Measurements from ENCODE around the gene SIRPG. TPM values are rescaled to one million over a fixed set of nuclear protein-coding genes. Genes with fewer than 3 reads are reported as not detected.

SIRPG gene
- total RNA-seq, 4 donors from 2014 or later, result not detected

- Histone ChIP-seq H3K36me3 (no peaks in the 10 kb centered on the region), H3K4me3 (no peak overlapping the region), H3K4me1 (no peaks in the 10 kb centered on the region), H3K27me3 (peaks cover 14% of the 10 kb centered on the region), H3K9me3 (peaks cover 3% of the 10 kb centered on the region), H3K27ac (no peak overlapping the region)
- no peak for DNase-seq (ENCODE audit: low spot score in 2 of 2)
- WGBS, result 78% methylated on average over 4 of the region's 4 CpGs
- TF ChIP-seq, protein P1, sequence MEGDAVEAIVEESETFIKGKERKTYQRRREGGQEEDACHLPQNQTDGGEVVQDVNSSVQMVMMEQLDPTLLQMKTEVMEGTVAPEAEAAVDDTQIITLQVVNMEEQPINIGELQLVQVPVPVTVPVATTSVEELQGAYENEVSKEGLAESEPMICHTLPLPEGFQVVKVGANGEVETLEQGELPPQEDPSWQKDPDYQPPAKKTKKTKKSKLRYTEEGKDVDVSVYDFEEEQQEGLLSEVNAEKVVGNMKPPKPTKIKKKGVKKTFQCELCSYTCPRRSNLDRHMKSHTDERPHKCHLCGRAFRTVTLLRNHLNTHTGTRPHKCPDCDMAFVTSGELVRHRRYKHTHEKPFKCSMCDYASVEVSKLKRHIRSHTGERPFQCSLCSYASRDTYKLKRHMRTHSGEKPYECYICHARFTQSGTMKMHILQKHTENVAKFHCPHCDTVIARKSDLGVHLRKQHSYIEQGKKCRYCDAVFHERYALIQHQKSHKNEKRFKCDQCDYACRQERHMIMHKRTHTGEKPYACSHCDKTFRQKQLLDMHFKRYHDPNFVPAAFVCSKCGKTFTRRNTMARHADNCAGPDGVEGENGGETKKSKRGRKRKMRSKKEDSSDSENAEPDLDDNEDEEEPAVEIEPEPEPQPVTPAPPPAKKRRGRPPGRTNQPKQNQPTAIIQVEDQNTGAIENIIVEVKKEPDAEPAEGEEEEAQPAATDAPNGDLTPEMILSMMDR (IDR thresholded peaks at IDR 0.05), result no peak
- TF ChIP-seq EP300 (IDR thresholded peaks at IDR 0.05) (no peak), POLR2A (IDR thresholded peaks at IDR 0.05) (no peak), POLR2AphosphoS5 (IDR thresholded peaks at IDR 0.05) (no peak)
Measured at GRCh38 chr20:1688886-1689538, 31.4 kb upstream of the SIRPG start.

DNA sequence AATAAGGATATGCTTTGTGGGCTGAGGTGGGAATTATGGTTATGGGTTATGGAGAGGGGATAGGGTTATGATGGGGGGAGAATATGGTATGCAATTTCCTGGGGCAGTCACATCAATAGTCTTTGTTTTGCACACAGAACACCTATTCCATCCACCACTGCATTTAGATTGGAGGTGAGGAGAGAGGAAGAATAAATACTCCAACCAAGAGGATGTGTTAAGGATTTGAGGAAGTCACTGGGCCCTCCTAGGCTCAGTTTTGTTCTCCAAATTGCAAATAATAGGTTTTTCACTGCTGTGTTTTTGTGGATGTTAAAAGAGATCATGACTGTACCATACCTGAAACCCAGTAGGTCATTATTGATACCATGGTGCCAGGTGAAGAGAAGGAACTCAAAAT lies 29.5 kb upstream of the SIRPG start:
- Histone ChIP-seq H3K27ac (no peak overlapping the region), H3K9me3 (peaks cover 3% of the 10 kb centered on the region), H3K4me3 (no peak overlapping the region), H3K36me3 (no peaks in the 10 kb centered on the region), H3K4me1 (no peaks in the 10 kb centered on the region), H3K27me3 (peaks cover 14% of the 10 kb centered on the region)
- no peak for DNase-seq (ENCODE audit: low spot score in 2 of 2)
- TF ChIP-seq, protein P1 (IDR thresholded peaks at IDR 0.05), result no peak
- TF ChIP-seq POLR2A (IDR thresholded peaks at IDR 0.05) (no peak), POLR2AphosphoS5 (IDR thresholded peaks at IDR 0.05) (no peak), EP300 (IDR thresholded peaks at IDR 0.05) (no peak)

DNA sequence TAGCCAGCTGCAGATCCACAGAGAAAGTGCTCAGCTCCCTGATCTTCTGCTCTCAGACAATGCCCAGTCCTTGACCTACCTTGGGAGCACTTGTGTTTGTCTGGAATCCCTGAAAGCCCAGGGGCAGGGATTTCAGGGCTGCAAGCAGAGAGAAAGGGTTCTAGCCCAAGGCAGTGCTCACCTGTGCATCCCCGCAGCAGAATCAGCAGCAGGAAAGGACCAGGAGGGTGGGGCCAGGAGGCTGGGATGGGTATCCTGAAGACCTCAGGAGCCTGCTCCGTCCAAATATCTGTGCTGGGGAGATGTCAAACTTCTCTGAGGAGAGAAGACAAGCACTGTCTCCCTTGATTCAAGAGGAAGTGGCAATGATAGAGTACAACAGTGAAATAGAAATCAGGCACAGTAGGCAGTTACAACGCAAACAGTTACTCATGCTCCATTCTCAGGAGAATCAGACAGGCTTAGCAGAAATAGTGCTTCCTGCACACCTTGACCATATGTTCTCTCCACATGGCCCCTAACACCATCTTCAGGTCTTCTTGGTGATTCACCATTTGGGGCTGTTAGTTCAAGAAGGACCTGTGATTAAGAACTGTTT lies 28.7 kb upstream of the SIRPG start:
- H3K36me3 ChIP-seq, result no peaks in the 10 kb centered on the region
- peaks cover 14% of the 10 kb centered on the region for H3K27me3 ChIP-seq
- no peak overlapping the region for H3K27ac ChIP-seq
- TF ChIP-seq, protein P1 (IDR thresholded peaks at IDR 0.05), result no peak
- TF ChIP-seq POLR2AphosphoS5 (IDR thresholded peaks at IDR 0.05) (no peak), POLR2A (IDR thresholded peaks at IDR 0.05) (no peak), EP300 (IDR thresholded peaks at IDR 0.05) (no peak)
- H3K4me3 ChIP-seq, result no peak overlapping the region
- H3K9me3 ChIP-seq, result peaks cover 1% of the 10 kb centered on the region
- H3K4me1 ChIP-seq, result no peaks in the 10 kb centered on the region
- DNase-seq (ENCODE audit: low spot score in 2 of 2), result no peak
- WGBS, result 56% methylated on average over 2 of the region's 3 CpGs

DNA sequence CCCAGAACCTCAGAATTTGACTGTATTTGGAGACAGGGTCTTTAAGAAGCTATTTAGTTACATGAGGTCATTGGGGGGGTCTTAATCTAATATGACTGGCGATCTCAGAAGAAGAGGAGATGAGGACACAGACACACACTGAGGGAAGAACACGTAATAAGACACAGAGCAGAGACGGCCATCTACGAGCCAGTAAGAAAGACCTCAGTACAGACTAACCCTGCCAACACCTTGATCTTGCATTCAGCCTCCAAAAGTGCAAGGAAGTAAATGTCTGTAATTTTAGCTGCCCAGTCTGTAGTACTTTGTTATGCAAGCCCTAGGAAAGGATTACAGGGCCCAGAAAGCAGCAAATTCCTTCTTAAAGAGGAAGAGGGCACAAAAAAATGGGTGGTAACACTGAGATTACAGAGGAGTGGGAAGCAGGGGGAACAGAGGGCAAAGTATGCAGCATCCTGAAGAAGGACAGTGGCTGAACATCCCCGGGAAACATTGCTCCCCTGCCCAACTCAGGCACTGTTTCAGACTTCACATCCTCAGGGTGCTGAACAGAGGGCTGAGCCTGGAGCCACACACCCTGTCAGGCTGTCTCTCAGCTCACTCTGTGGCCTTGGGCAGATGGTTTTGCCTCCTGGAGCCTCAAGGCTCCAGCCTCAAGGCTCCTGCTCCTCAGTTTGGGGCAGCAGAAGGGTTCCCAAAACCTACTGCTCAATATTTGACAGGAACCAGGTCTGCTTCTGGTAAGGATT lies 27.9 kb upstream of the SIRPG start:
- no peak for DNase-seq (ENCODE audit: low spot score in 2 of 2)
- no peak overlapping the region for H3K27ac ChIP-seq
- WGBS, result 86% methylated on average over 5 of the region's 5 CpGs
- no peaks in the 10 kb centered on the region for H3K36me3 ChIP-seq
- H3K4me1 ChIP-seq, result no peaks in the 10 kb centered on the region
- no peak for TF ChIP-seq EP300 (IDR thresholded peaks at IDR 0.05)
- TF ChIP-seq, protein P1 (IDR thresholded peaks at IDR 0.05), result no peak
- TF ChIP-seq POLR2AphosphoS5 (IDR thresholded peaks at IDR 0.05), result no peak
- TF ChIP-seq POLR2A (IDR thresholded peaks at IDR 0.05), result no peak
- H3K9me3 ChIP-seq, result no peaks in the 10 kb centered on the region
- H3K4me3 ChIP-seq, result no peak overlapping the region
- peaks cover 12% of the 10 kb centered on the region for H3K27me3 ChIP-seq

- no peak for DNase-seq (ENCODE audit: low spot score in 2 of 2)
- no peak overlapping the region for H3K4me3 ChIP-seq
- no peaks in the 10 kb centered on the region for H3K4me1 ChIP-seq
- no peaks in the 10 kb centered on the region for H3K9me3 ChIP-seq
- no peak overlapping the region for H3K27ac ChIP-seq
- no peaks in the 10 kb centered on the region for H3K36me3 ChIP-seq
- TF ChIP-seq POLR2AphosphoS5 (IDR thresholded peaks at IDR 0.05), result no peak
- TF ChIP-seq, protein P1 (IDR thresholded peaks at IDR 0.05), result no peak
- TF ChIP-seq POLR2A (IDR thresholded peaks at IDR 0.05), result no peak
- TF ChIP-seq EP300 (IDR thresholded peaks at IDR 0.05), result no peak
- peaks cover 9% of the 10 kb centered on the region for H3K27me3 ChIP-seq
- 100% methylated on average over 1 of the region's 1 CpG for WGBS
Measured at GRCh38 chr20:1684872-1685271, 27.3 kb upstream of the SIRPG start.

Data from suprapubic skin (tissue), 4 donors.